Gastrocnemius medialis (tissue), 4 donors: Measurements from ENCODE around the gene TOMM40L. TPM values are rescaled to one million over a fixed set of nuclear protein-coding genes. Genes with fewer than 3 reads are reported as not detected.

ENCODE experiments used
- ATAC-seq, 2 donors: fragments of 150-250 bp; one replicate each; pipeline ENCODE4 v1.9.1; 2016
- DNase-seq, 2 donors: peaks; one replicate each; pipeline ENCODE4 v3.0.0-alpha.2; 2019
- H3K27ac ChIP-seq, 4 donors: fragments of 200-600 bp; sonication (generic); 1 replicate in 1 of 4; 2 replicates in 3 of 4; pipeline ENCODE4 v1.5.1; 2016 to 2018; ENCODE audit warnings: mild to moderate bottlenecking in 2 of 4, moderate library complexity in 1 of 4
- H3K27me3 ChIP-seq, 3 donors: fragments of 200-600 bp; sonication (generic) in 2 of 3; 1 replicate in 1 of 3; 2 replicates in 2 of 3; pipeline versions ENCODE4 v1.5.1 to v1.6.0; 2016 to 2019; ENCODE audit warnings: mild to moderate bottlenecking in 1 of 3, moderate library complexity in 1 of 3
- H3K36me3 ChIP-seq, 2 donors: fragments of 200-600 bp; sonication (generic) in 1 of 2; one replicate each; pipeline ENCODE4 v1.5.1; 2017 to 2018
- H3K4me1 ChIP-seq, 2 donors: fragments of 200-600 bp; sonication (generic) in 1 of 2; one replicate each; pipeline ENCODE4 v1.5.1; 2016 to 2017; ENCODE audit warnings: mild to moderate bottlenecking in 2 of 2
- H3K4me3 ChIP-seq, 4 donors: fragments of 200-600 bp; sonication (generic) in 3 of 4; 1 replicate in 1 of 4; 2 replicates in 3 of 4; pipeline ENCODE4 v1.5.1; 2016 to 2019; ENCODE audit warnings: mild to moderate bottlenecking in 2 of 4
- H3K9me3 ChIP-seq, 3 donors: fragments of 200-600 bp; sonication (generic) in 2 of 3; 1 replicate in 1 of 3; 2 replicates in 2 of 3; pipeline ENCODE4 v1.5.1; 2016 to 2019
- CTCF ChIP-seq, 5 experiments: fragments of 450-650 bp in 3 of 5; fragments of 200-600 bp in 2 of 5; sonication (generic) in 2 of 5; IDR thresholded peaks in 4 of 5; conservative IDR thresholded peaks in 1 of 5; 1 replicate in 4 of 5; 2 replicates in 1 of 5; pipeline ENCODE4 v1.5.1; 2016 to 2019; ENCODE audit warnings: antibody characterized with exemption in 5 of 5, mild to moderate bottlenecking in 3 of 5, moderate library complexity in 3 of 5
- POLR2A ChIP-seq, 2 donors: fragments of 450-650 bp; IDR thresholded peaks; one replicate each; pipeline ENCODE4 v1.6.1; 2017; ENCODE audit warnings: antibody characterized with exemption in 2 of 2, mild to moderate bottlenecking in 2 of 2, moderate library complexity in 2 of 2
- in situ Hi-C, 4 donors: fragments of 200-750 bp; cut with MboI; loops; one replicate each; pipeline versions ENCODE4 v1.15.0 to v1.8.0; 2017; ENCODE audit warnings: low sequenced_read_pairs in 4 of 4
- intact Hi-C: fragments of 100-400 bp; cut with DNase I; formaldehyde crosslinking; loops from one replicate; pipeline ENCODE4 v1.15.1; 2023; ENCODE audit warnings: low total_unique reads
- total RNA-seq, 4 donors: library from RNA; depleted of rRNA; stranded (reverse); fragments of >200 nt; gene quantifications; one replicate each; pipeline versions ENCODE4 v1.1.0 to v1.2.3, GENCODE V29; 2016

Gene TOMM40L
- total RNA-seq, 4 donors from 2014 or later: 8.3 to 22.7 (median 16.9) TPM

DNA sequence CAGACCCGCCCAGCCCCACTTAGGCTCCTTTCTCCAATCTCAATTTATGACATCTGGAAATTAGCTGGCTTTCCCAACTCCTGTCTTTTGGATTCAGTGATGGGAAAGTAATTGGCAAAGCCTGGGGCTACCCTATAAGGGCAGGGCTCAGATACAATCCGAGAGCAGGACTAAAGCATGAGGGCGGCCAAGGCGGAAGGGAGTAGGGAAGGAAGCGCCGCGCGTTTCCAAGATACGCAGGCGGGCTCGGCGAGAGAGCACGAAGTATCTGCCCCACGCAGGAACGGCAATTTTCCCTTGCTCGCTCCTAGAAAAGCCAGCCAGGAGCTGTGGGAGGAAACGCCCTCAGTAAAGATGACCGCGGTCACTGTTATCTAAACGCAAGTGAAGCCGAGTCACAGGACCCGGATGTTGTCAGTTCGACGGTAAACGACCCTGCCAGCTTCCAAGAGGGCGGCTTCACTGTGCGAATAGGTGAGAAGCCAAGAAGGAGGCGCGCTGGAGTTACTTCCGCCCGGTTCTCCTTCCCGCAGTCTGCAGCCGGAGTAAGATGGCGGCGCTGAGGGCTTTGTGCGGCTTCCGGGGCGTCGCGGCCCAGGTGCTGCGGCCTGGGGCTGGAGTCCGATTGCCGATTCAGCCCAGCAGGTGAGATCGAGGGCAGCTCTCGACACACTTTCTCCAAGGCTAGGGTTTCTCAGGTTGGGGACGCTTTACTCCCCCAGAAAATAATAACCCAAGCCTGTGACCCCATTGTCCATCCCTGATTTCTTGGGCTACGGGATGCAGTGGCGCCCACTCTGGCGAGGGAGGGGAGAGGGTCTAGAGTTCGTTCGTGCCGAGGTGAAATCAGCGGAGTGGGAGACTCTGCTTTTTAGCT lies 23.8 kb upstream of the TOMM40L start, which contains the start of gene NDUFS2:
NDUFS2 (plus strand) TSS at position 532 of the 877 bp plus-strand sequence; CDS start at position 551, 19 bp downstream.
- in situ Hi-C loops: loop anchor here in 2 of 4 donors (25.0 kb wide), 1 partner anchor 535 kb away; the partner anchor contains the start of gene DUSP12 (in 2 of the 2)
- H3K4me1 ChIP-seq: peaks cover 58 to 81% of the 10 kb centered on the region in 2 donors
- TF ChIP-seq POLR2A (IDR thresholded peaks at IDR 0.05) (peak; percentile 82 to 86), CTCF (IDR thresholded peaks at IDR 0.05 in 4 of 5, conservative IDR thresholded peaks at IDR 0.05 in 1 of 5) (peak in 1 of 5 experiments; percentile 18)

DNA sequence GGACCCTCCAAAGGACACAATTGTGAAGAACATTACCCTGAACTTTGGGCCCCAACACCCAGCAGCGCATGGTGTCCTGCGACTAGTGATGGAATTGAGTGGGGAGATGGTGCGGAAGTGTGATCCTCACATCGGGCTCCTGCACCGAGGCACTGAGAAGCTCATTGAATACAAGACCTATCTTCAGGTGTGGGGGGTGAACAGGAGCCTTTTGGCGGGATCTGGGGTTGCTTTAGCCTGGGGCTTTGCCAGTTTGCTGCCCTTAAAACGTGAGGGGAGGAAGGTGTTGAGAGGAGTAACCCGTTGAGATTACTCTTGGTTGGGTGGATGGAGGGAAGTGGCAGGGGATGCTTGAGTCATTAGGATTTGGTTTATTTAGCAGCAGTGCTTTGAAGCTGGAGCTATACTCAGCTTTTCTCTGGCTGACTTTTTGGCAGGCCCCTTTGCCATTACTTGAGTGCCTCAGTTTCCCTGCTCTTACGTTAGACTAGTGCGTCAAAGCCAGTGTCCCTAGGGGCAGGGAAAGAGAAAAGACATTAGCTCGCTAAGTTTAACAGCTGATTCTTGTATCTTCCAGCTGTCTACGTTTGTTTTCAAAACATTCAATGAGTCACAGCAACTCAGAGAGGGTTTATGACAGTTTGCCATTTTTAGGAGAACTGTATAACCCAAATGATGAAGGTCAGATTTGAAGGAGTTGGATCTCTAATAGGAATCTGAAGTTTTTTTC lies 19.3 kb upstream of the TOMM40L start:
- no peaks in the 10 kb centered on the region for H3K27me3 ChIP-seq
- no peak for ATAC-seq
- no peaks in the 10 kb centered on the region for H3K9me3 ChIP-seq
- intact Hi-C loops: no loop called here
- TF ChIP-seq CTCF (IDR thresholded peaks at IDR 0.05 in 4 of 5, conservative IDR thresholded peaks at IDR 0.05 in 1 of 5) (no peak), POLR2A (IDR thresholded peaks at IDR 0.05) (no peak)
- in situ Hi-C loops: loop anchor here in 2 of 4 donors (25.0 kb wide), 1 partner anchor 531 kb away; the partner anchor contains the start of gene DUSP12 (in 2 of the 2)
- peaks cover 19 to 54% of the 10 kb centered on the region in 2 donors for H3K4me1 ChIP-seq
- peak overlapping the region; percentile 77 to 99 (median 96) for H3K27ac ChIP-seq
- DNase-seq: no peak
- H3K36me3 ChIP-seq: peaks cover 0 to 69% of the 10 kb centered on the region in 2 donors
- H3K4me3 ChIP-seq: no peak overlapping the region

More for the DNA sequence above, 23.8 kb upstream of the TOMM40L start, which contains the start of gene NDUFS2:
- ATAC-seq: peak; percentile 97
- peak; percentile 99 for DNase-seq
- Histone ChIP-seq H3K27me3 (no peaks in the 10 kb centered on the region), H3K27ac (peak within 1 kb of the TSS; percentile 94 to 99 (median 98)), H3K36me3 (peaks cover 0 to 34% of the 10 kb centered on the region in 2 donors), H3K4me3 (peak within 1 kb of the TSS; percentile 66 to 93 (median 84)), H3K9me3 (no peaks in the 10 kb centered on the region)
- intact Hi-C loops: loop anchor here (1.0 to 5.0 kb wide), 4 partner anchors 25 to 185 kb away; partner anchors contain the start of genes DEDD and TOMM40L

GRCh38 chr1:161207173-161207572 lies 18.7 kb upstream of the TOMM40L start:
- peaks cover 0 to 75% of the 10 kb centered on the region in 2 donors for H3K36me3 ChIP-seq
- no peak for TF ChIP-seq CTCF (IDR thresholded peaks at IDR 0.05 in 4 of 5, conservative IDR thresholded peaks at IDR 0.05 in 1 of 5)
- peak; percentile 53 to 54 for TF ChIP-seq POLR2A (IDR thresholded peaks at IDR 0.05)
- DNase-seq (peak; percentile 44 to 60), ATAC-seq (peak; percentile 64 to 75)
- in situ Hi-C loops: loop anchor here in 2 of 4 donors (25.0 kb wide), 1 partner anchor 530 kb away; the partner anchor contains the start of gene DUSP12 (in 2 of the 2)
- H3K27me3 ChIP-seq: no peaks in the 10 kb centered on the region
- intact Hi-C loops: no loop called here
- H3K27ac ChIP-seq: peak overlapping the region; percentile 77 to 99 (median 96)
- H3K4me1 ChIP-seq: peaks cover 19 to 53% of the 10 kb centered on the region in 2 donors
- H3K9me3 ChIP-seq: no peaks in the 10 kb centered on the region
- peak overlapping the region in 1 of 4 donors; percentile 20 for H3K4me3 ChIP-seq

- H3K27me3 ChIP-seq: no peaks in the 10 kb centered on the region
- H3K9me3 ChIP-seq: no peaks in the 10 kb centered on the region
- H3K4me1 ChIP-seq: peaks cover 4 to 32% of the 10 kb centered on the region in 2 donors
- intact Hi-C loops (loop anchor here (1.0 kb wide), 1 partner anchor 15 kb away; no protein-coding TSS in a partner anchor), in situ Hi-C loops (loop anchor here in 2 of 4 donors (25.0 kb wide), 1 partner anchor 527 kb away; the partner anchor contains the start of gene DUSP12 (in 2 of the 2))
- ATAC-seq: peak; percentile 48 to 85
- peaks cover 0 to 87% of the 10 kb centered on the region in 2 donors for H3K36me3 ChIP-seq
- peak; percentile 62 to 71 for DNase-seq
- TF ChIP-seq POLR2A (IDR thresholded peaks at IDR 0.05) (no peak), CTCF (IDR thresholded peaks at IDR 0.05 in 4 of 5, conservative IDR thresholded peaks at IDR 0.05 in 1 of 5) (peak; percentile 79 to 89 (median 84))
- H3K27ac ChIP-seq: peak overlapping the region; percentile 77 to 99 (median 96)
- H3K4me3 ChIP-seq: no peak overlapping the region
Measured at GRCh38 chr1:161209790-161210409, 16.0 kb upstream of the TOMM40L start.
